GM18517 (cell line): ENCODE data around the gene NUDT13.
A peak's percentile ranks its signal among the peaks of the same experiment; 100 is the strongest.

Experiments used
- ATAC-seq: cut with Tn5 transposase; IDR thresholded peaks from one replicate; pipeline ENCODE4 v1.9.1; 2021; ENCODE audit warnings: mild to moderate bottlenecking, moderate library complexity; ENCODE audit not compliant: unreplicated experiment

The NUDT13 gene

GRCh38 chr10:73110345-73110849 is at the start of gene NUDT13:
Gene NUDT13 (plus strand): TSS chr10:73110455. CDS start chr10:73114366, 3,911 bp downstream.
- ATAC-seq, result no peak

GRCh38 chr10:73060738-73061635 is 49.3 kb upstream of the NUDT13 start:
- no peak for ATAC-seq

GRCh38 chr10:73061743-73062142 is 48.5 kb upstream of the NUDT13 start:
- no peak for ATAC-seq

GRCh38 chr10:73065441-73065840 is 44.8 kb upstream of the NUDT13 start:
- no peak for ATAC-seq

- no peak for ATAC-seq
These were observed 36.6 kb upstream of the NUDT13 start for GRCh38 chr10:73073627-73074026.

- no peak for ATAC-seq
These were observed 34.4 kb upstream of the NUDT13 start for GRCh38 chr10:73075829-73076228.

- ATAC-seq, result no peak
These were observed 33.7 kb upstream of the NUDT13 start for GRCh38 chr10:73076360-73077183.

GRCh38 chr10:73079779-73080541 is 30.3 kb upstream of the NUDT13 start:
- ATAC-seq, result no peak

- ATAC-seq, result no peak
These were observed 27.0 kb upstream of the NUDT13 start for GRCh38 chr10:73083221-73083620.

GRCh38 chr10:73084209-73084608 is 26.0 kb upstream of the NUDT13 start:
- ATAC-seq, result no peak

- ATAC-seq, result no peak
These were observed 23.4 kb upstream of the NUDT13 start for GRCh38 chr10:73086816-73087215.

GRCh38 chr10:73088304-73088703 is 22.0 kb upstream of the NUDT13 start:
- ATAC-seq, result no peak

GRCh38 chr10:73092830-73093229 is 17.4 kb upstream of the NUDT13 start:
- no peak for ATAC-seq

- ATAC-seq, result no peak
These were observed 16.1 kb upstream of the NUDT13 start for GRCh38 chr10:73093922-73094850.

- no peak for ATAC-seq
These were observed 15.2 kb upstream of the NUDT13 start for GRCh38 chr10:73094986-73095480.

- no peak for ATAC-seq
These were observed 14.7 kb upstream of the NUDT13 start for GRCh38 chr10:73095481-73096021.

- ATAC-seq, result peak; percentile 14
These were observed 14.2 kb upstream of the NUDT13 start for GRCh38 chr10:73096041-73096448.

- ATAC-seq, result peak; percentile 75
These were observed 13.6 kb upstream of the NUDT13 start, which contains the start of gene P4HA1 for GRCh38 chr10:73096449-73097304. Gene P4HA1 (minus strand): TSS chr10:73096866. CDS start chr10:73074883, 21,983 bp downstream.
